HG03558 (cell line): Measurements from ENCODE around the gene CCDC154.

Experiments
- ATAC-seq: cut with Tn5 transposase; IDR thresholded peaks from one replicate; pipeline ENCODE4 v1.9.1; 2021; ENCODE audit warnings: moderate number of reproducible peaks; ENCODE audit not compliant: unreplicated experiment; ENCODE audit errors: extremely low read depth

The CCDC154 gene

GRCh38 chr16:1457489-1458245, 13.3 kb upstream of the CCDC154 start:
- no peak for ATAC-seq

- no peak for ATAC-seq
Measured at GRCh38 chr16:1456951-1457350, 12.6 kb upstream of the CCDC154 start.

- ATAC-seq, result no peak
Measured at GRCh38 chr16:1455190-1456171, 11.1 kb upstream of the CCDC154 start.

- ATAC-seq, result no peak
Measured at GRCh38 chr16:1454561-1454960, 10.2 kb upstream of the CCDC154 start.

- ATAC-seq, result no peak
Measured at GRCh38 chr16:1453316-1453715, 9.0 kb upstream of the CCDC154 start.

- no peak for ATAC-seq
Measured at GRCh38 chr16:1452530-1452929, 8.2 kb upstream of the CCDC154 start.

- ATAC-seq, result no peak
Measured at GRCh38 chr16:1451702-1452392, 7.5 kb upstream of the CCDC154 start.

- ATAC-seq, result no peak
Measured at GRCh38 chr16:1450841-1451240, 6.5 kb upstream of the CCDC154 start.

- no peak for ATAC-seq
Measured at GRCh38 chr16:1450218-1450617, 5.9 kb upstream of the CCDC154 start.

GRCh38 chr16:1449201-1449788, 4.9 kb upstream of the CCDC154 start:
- no peak for ATAC-seq

GRCh38 chr16:1448536-1449116, 4.3 kb upstream of the CCDC154 start:
- ATAC-seq, result no peak

GRCh38 chr16:1447965-1448364, 3.6 kb upstream of the CCDC154 start:
- ATAC-seq, result no peak

GRCh38 chr16:1446296-1447080, 2.1 kb upstream of the CCDC154 start:
- ATAC-seq, result no peak

GRCh38 chr16:1445518-1446203, 1.3 kb upstream of the CCDC154 start:
- no peak for ATAC-seq

- no peak for ATAC-seq
Measured at GRCh38 chr16:1444730-1445517, 568 bp upstream of the CCDC154 start.

- no peak for ATAC-seq
Measured at GRCh38 chr16:1443403-1443973, 868 bp downstream of the CCDC154 start.

- no peak for ATAC-seq
Measured at GRCh38 chr16:1442697-1443096, 1.7 kb downstream of the CCDC154 start.
